NOMO-1 treated with dmso at 0.1 percent for 144 hours (cell line): Measurements from ENCODE around the gene AP2B1.
"Not testable (repeated sequence)": the region's sequence is repeated elsewhere in the genome, so short reads cannot be mapped to it uniquely, and the experiment has no call there.

Experiments used
- DNase-seq: peaks from one replicate; lab custom pipeline; 2025; ENCODE audit not compliant: unreplicated experiment; lab: John Stamatoyannopoulos, UW

AP2B1 gene

GRCh38 chr17:35569405-35569804 is 17.7 kb upstream of the AP2B1 start:
- DNase-seq, result no peak

- DNase-seq, result no peak
Observed at GRCh38 chr17:35575759-35576158, 11.4 kb upstream of the AP2B1 start.

- no peak for DNase-seq
Observed at GRCh38 chr17:35577830-35578196, 9.3 kb upstream of the AP2B1 start.

GRCh38 chr17:35578197-35578928 is 8.8 kb upstream of the AP2B1 start, which contains the start of gene PEX12:
TSS of gene PEX12 (minus strand) at chr17:35578571. CDS start at chr17:35578021, 550 bp downstream.
- peak; percentile 89 for DNase-seq

- DNase-seq, result no peak
Observed at GRCh38 chr17:35578929-35579432, 8.1 kb upstream of the AP2B1 start.

- DNase-seq, result no peak
Observed at GRCh38 chr17:35584061-35584460, 3.1 kb upstream of the AP2B1 start.

- DNase-seq, result no peak
Observed at GRCh38 chr17:35586569-35587073, 501 bp upstream of the AP2B1 start.

GRCh38 chr17:35588196-35588920 is 1.2 kb downstream of the AP2B1 start:
- no peak for DNase-seq

GRCh38 chr17:35596072-35596471 is 8.9 kb downstream of the AP2B1 start:
- DNase-seq, result no peak

GRCh38 chr17:35596530-35597233 is 9.6 kb downstream of the AP2B1 start:
- DNase-seq, result no peak

GRCh38 chr17:35597604-35598003 is 10.5 kb downstream of the AP2B1 start:
- DNase-seq, result no peak

GRCh38 chr17:35603674-35604073 is 16.6 kb downstream of the AP2B1 start:
- DNase-seq, result no peak

- DNase-seq, result no peak
Observed at GRCh38 chr17:35605678-35606077, 18.6 kb downstream of the AP2B1 start.

GRCh38 chr17:35607239-35607847 is 20.2 kb downstream of the AP2B1 start:
- no peak for DNase-seq

- DNase-seq, result no peak
Observed at GRCh38 chr17:35609831-35610230, 22.7 kb downstream of the AP2B1 start.

GRCh38 chr17:35610746-35611145 is 23.6 kb downstream of the AP2B1 start:
- DNase-seq, result not testable (repeated sequence)

GRCh38 chr17:35612924-35613521 is 25.9 kb downstream of the AP2B1 start:
- DNase-seq, result no peak

GRCh38 chr17:35614810-35615209 is 27.7 kb downstream of the AP2B1 start:
- DNase-seq, result no peak

GRCh38 chr17:35616536-35616935 is 29.4 kb downstream of the AP2B1 start:
- DNase-seq, result no peak

GRCh38 chr17:35617505-35617904 is 30.4 kb downstream of the AP2B1 start:
- no peak for DNase-seq

GRCh38 chr17:35618628-35619027 is 31.5 kb downstream of the AP2B1 start:
- no peak for DNase-seq
